Spleen (tissue), 11 donors: ENCODE data around the gene HSP90B1. TPM values are rescaled to one million over a fixed set of nuclear protein-coding genes. Genes with fewer than 3 reads are reported as not detected.

Experiments used
- DNase-seq: peaks from one replicate; pipeline ENCODE4 v3.0.0-alpha.2; 2020
- H3K27ac ChIP-seq, 8 donors: fragments of 200-600 bp; sonication (generic) in 7 of 8; 1 replicate in 4 of 8; 2 replicates in 4 of 8; pipeline versions ENCODE4 v1.5.0 to v1.8.0; 2016 to 2021; ENCODE audit warnings: inconsistent platforms in 4 of 8, mild to moderate bottlenecking in 4 of 8, moderate library complexity in 1 of 8
- H3K27me3 ChIP-seq, 7 donors: fragments of 200-600 bp; sonication (generic) in 6 of 7; replicated peaks in 1 of 7; 1 replicate in 4 of 7; 2 replicates in 3 of 7; pipeline versions ENCODE4 v1.5.0 to v1.8.0; 2016 to 2021; ENCODE audit warnings: inconsistent platforms in 3 of 7, mild to moderate bottlenecking in 1 of 7
- H3K36me3 ChIP-seq, 6 donors: fragments of 200-600 bp; sonication (generic) in 5 of 6; 1 replicate in 4 of 6; 2 replicates in 2 of 6; pipeline versions ENCODE4 v1.5.0 to v1.8.0; 2016 to 2021; ENCODE audit warnings: inconsistent platforms in 2 of 6
- H3K4me1 ChIP-seq, 6 donors: fragments of 200-600 bp; sonication (generic) in 5 of 6; 1 replicate in 3 of 6; 2 replicates in 3 of 6; pipeline versions ENCODE4 v1.5.0 to v1.8.0; 2016 to 2021; ENCODE audit warnings: inconsistent platforms in 3 of 6
- H3K4me3 ChIP-seq, 8 donors: fragments of 200-600 bp; sonication (generic) in 7 of 8; 1 replicate in 4 of 8; 2 replicates in 4 of 8; pipeline versions ENCODE4 v1.5.0 to v1.8.0; 2016 to 2021; ENCODE audit warnings: inconsistent platforms in 4 of 8, mild to moderate bottlenecking in 4 of 8, moderate library complexity in 2 of 8
- H3K9me3 ChIP-seq, 8 donors: fragments of 200-600 bp; sonication (generic) in 7 of 8; 1 replicate in 4 of 8; 2 replicates in 4 of 8; pipeline versions ENCODE4 v1.5.0 to v1.8.0; 2016 to 2021; ENCODE audit warnings: inconsistent platforms in 4 of 8
- CTCF ChIP-seq, 11 experiments: fragments of 200-600 bp in 7 of 11; fragments of 450-650 bp in 4 of 11; sonication (generic) in 4 of 11; IDR thresholded peaks in 8 of 11; conservative IDR thresholded peaks in 3 of 11; 1 replicate in 7 of 11; 2 replicates in 4 of 11; pipeline versions ENCODE4 v1.4.0 to v1.8.0; 2016 to 2021; ENCODE audit warnings: antibody characterized with exemption in 11 of 11, inconsistent platforms in 4 of 11, mild to moderate bottlenecking in 1 of 11
- POLR2A ChIP-seq, 3 donors: fragments of 450-650 bp; IDR thresholded peaks; one replicate each; pipeline ENCODE4 v1.5.1; 2017; ENCODE audit warnings: antibody characterized with exemption in 3 of 3, mild to moderate bottlenecking in 1 of 3
- POLR2AphosphoS5 ChIP-seq, 3 donors: sonication (generic); formaldehyde crosslinking; IDR thresholded peaks; one replicate each; pipeline ENCODE4 v1.5.1; 2017; ENCODE audit warnings: antibody characterized with exemption in 3 of 3
- WGBS, 5 donors: extraction: QIAGEN DNeasy Blood & Tissue Kit in 3 of 5; methylation state at CpG; one replicate each; pipeline versions ENCODE4 v1.1.5 to v1.1.7; 2013 to 2018; 5-methylcytosine and 5-hydroxymethylcytosine counted together
- intact Hi-C: fragments of 100-400 bp; cut with DNase I; formaldehyde crosslinking; loops from one replicate; pipeline ENCODE4 v1.15.0; 2023; ENCODE audit warnings: low total_unique reads
- polyA plus RNA-seq, 3 donors: library from polyadenylated mRNA; stranded (reverse); fragments of 200-250 nt; gene quantifications; one replicate each; pipeline ENCODE4 v1.2.1, GENCODE V29; 2013
- total RNA-seq, 7 donors: library from RNA; depleted of rRNA in 3 of 7; stranded (reverse); fragments of >200 nt in 3 of 7; fragmentation: NEBNext Ultra II Directional in 4 of 7; extraction: Animal tissue kit (Norgen Biotek cat#: 25700) in 4 of 7; gene quantifications; one replicate each; pipeline versions ENCODE4 v1.1.0 to v1.2.1, GENCODE V29; 2016 to 2021
- donor health status: healthy with polysubstance abuse.
- donor health status: DM: no; HTN: no; CAD: no; lungs with moderate emphysema.
- donor health status: DM: no; HTN: no; CAD: no.
- donor health status: Bipolar disorder and iron deficiency.
- donor health status: healthy.
- donor health status: DM: no; HTN: no; CAD: no.
- donor health status: DM: yes; HTN: yes; CAD: no.

Gene HSP90B1
- total and polyA plus RNA-seq, 10 donors, result 230 to 895 (median 517) TPM

DNA sequence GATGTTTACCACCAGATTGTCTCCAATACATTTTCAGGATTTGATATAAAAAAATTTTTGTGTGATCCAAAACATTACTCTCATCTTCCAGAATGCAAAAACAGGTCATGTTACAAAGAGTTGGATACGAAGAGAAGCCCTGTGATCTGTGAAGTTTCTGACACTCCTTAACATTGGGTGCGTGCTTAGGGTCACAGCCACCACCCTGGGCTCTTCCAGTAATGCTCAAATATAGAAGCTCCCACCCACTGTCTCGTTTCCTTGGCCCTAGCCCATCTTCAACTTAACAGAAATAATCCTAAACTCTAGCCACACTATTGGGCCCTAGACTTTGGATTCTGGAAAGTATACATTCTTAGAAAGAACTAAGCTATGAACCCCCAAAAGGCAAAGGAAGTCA, 32.9 kb upstream of the HSP90B1 start:
- Histone ChIP-seq H3K9me3 (no peaks in the 10 kb centered on the region), H3K4me3 (no peak overlapping the region), H3K36me3 (no peaks in the 10 kb centered on the region), H3K27me3 (no peaks in the 10 kb centered on the region), H3K4me1 (no peaks in the 10 kb centered on the region), H3K27ac (no peak overlapping the region)
- DNase-seq, result no peak
- TF ChIP-seq CTCF (IDR thresholded peaks at IDR 0.05 in 8 of 11, conservative IDR thresholded peaks at IDR 0.05 in 3 of 11) (no peak), POLR2AphosphoS5 (IDR thresholded peaks at IDR 0.05) (no peak), POLR2A (IDR thresholded peaks at IDR 0.05) (no peak)
- WGBS, 5 donors, result 56 to 80% (median 73%) methylated on average over 3 of the region's 3 CpGs
- intact Hi-C loops, result no loop called here

- peak in 1 of 3 donors; percentile 10 for TF ChIP-seq POLR2AphosphoS5 (IDR thresholded peaks at IDR 0.05)
- TF ChIP-seq POLR2A (IDR thresholded peaks at IDR 0.05), result no peak
- Histone ChIP-seq H3K4me1 (no peaks in the 10 kb centered on the region), H3K4me3 (no peak overlapping the region), H3K27me3 (no peaks in the 10 kb centered on the region), H3K9me3 (no peaks in the 10 kb centered on the region), H3K36me3 (no peaks in the 10 kb centered on the region), H3K27ac (peak overlapping the region in 4 of 8 donors; percentile 17 to 51 (median 39))
- 58 to 76% (median 65%) methylated on average over 7 of the region's 7 CpGs for WGBS, 5 donors
- no peak for DNase-seq
- intact Hi-C loops, result no loop called here
These were observed 28.6 kb upstream of the HSP90B1 start for GRCh38 chr12:103901518-103902173.

GRCh38 chr12:103903993-103904392, 26.2 kb upstream of the HSP90B1 start:
- 80 to 100% (median 84%) methylated on average over 1 of the region's 1 CpG for WGBS, 5 donors
- Histone ChIP-seq H3K9me3 (no peaks in the 10 kb centered on the region), H3K36me3 (no peaks in the 10 kb centered on the region), H3K27ac (no peak overlapping the region), H3K27me3 (no peaks in the 10 kb centered on the region), H3K4me1 (no peaks in the 10 kb centered on the region), H3K4me3 (no peak overlapping the region)
- no peak for DNase-seq
- intact Hi-C loops, result no loop called here
- TF ChIP-seq CTCF (IDR thresholded peaks at IDR 0.05 in 8 of 11, conservative IDR thresholded peaks at IDR 0.05 in 3 of 11), result no peak
- TF ChIP-seq POLR2A (IDR thresholded peaks at IDR 0.05), result no peak
- TF ChIP-seq POLR2AphosphoS5 (IDR thresholded peaks at IDR 0.05), result no peak

DNA sequence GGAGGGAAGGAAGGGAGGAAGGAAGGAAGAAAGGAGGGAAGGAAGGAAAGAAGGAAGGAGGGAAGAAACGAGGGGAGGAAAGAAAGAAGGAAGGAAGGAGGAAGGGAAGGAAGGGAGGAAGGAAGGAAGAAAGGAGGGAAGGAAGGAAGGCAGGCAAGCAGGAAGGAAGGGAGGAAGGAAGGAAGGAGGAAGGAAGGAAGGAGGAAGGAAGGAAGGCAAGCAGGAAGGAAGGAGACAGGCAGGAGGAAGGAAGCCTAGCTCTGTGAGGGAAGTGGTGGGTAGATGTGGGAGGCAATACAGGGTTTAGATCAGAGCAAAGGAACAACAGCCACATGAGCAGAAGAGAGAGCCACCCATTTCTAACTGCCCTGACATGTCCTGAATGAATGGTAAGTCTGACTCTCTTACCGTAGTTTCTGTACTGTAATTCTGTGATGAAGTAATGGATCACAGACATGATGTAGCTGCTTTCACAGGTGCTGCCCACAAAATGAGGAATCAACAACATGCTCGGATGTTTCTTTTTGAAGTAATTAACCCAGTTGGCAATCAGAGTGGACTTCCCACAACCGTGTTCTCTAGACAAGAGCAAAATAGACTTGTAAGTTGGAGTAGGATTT, 24.4 kb upstream of the HSP90B1 start:
- H3K4me3 ChIP-seq, result no peak overlapping the region
- H3K36me3 ChIP-seq, result no peaks in the 10 kb centered on the region
- WGBS, 5 donors, result 61 to 75% (median 70%) methylated on average over 4 of the region's 4 CpGs
- H3K4me1 ChIP-seq, result no peaks in the 10 kb centered on the region
- no peak for DNase-seq
- intact Hi-C loops, result no loop called here
- H3K27ac ChIP-seq, result peak overlapping the region in 1 of 8 donors; percentile 8
- no peaks in the 10 kb centered on the region for H3K27me3 ChIP-seq
- TF ChIP-seq POLR2A (IDR thresholded peaks at IDR 0.05) (no peak), CTCF (IDR thresholded peaks at IDR 0.05 in 8 of 11, conservative IDR thresholded peaks at IDR 0.05 in 3 of 11) (no peak), POLR2AphosphoS5 (IDR thresholded peaks at IDR 0.05) (no peak)
- H3K9me3 ChIP-seq, result no peaks in the 10 kb centered on the region
